Upper lobe of left lung (tissue), 4 donors: ENCODE results near the gene SPIRE2.

Source experiments
- CTCF ChIP-seq, 6 experiments: fragments of 450-650 bp in 4 of 6; fragments of 200-600 bp in 2 of 6; sonication (generic) in 2 of 6; IDR thresholded peaks; one replicate each; pipeline ENCODE4 v1.5.1; 2016 to 2019; ENCODE audit warnings: antibody characterized with exemption in 6 of 6
- POLR2A ChIP-seq, 4 donors: fragments of 450-650 bp; IDR thresholded peaks; one replicate each; pipeline ENCODE4 v1.5.1; 2016 to 2017; ENCODE audit warnings: antibody characterized with exemption in 4 of 4, mild to moderate bottlenecking in 2 of 4
- POLR2AphosphoS5 ChIP-seq, 2 donors: sonication (generic); formaldehyde crosslinking; IDR thresholded peaks; one replicate each; pipeline ENCODE4 v1.5.1; 2017; ENCODE audit warnings: antibody characterized with exemption in 2 of 2

GRCh38 chr16:89869911-89870310 lies 41.6 kb downstream of the SPIRE2 start:
- no peak for TF ChIP-seq CTCF (IDR thresholded peaks at IDR 0.05)
- no peak for TF ChIP-seq POLR2A (IDR thresholded peaks at IDR 0.05)
- TF ChIP-seq POLR2AphosphoS5 (IDR thresholded peaks at IDR 0.05), result no peak
